HepG2 (cell line): Measurements from ENCODE around the gene VWA1.
"Not testable (repeated sequence)": the region's sequence is repeated elsewhere in the genome, so short reads cannot be mapped to it uniquely, and the experiment has no call there.

Experiments
- KMT2B ChIP-seq: IDR thresholded peaks from 2 replicates; pipeline ENCODE4 v1.6.1; 2016; ENCODE audit warnings: missing genetic modification reagents, missing compliant biosample characterization
- PBX2 ChIP-seq: IDR thresholded peaks from 2 replicates; pipeline ENCODE4 v1.6.1; 2016; ENCODE audit warnings: control low read depth
- POLR2A ChIP-seq, 2 experiments: IDR thresholded peaks; 2 replicates each; pipeline ENCODE4 v1.6.1; 2011; ENCODE audit warnings: low read depth in 2 of 2, low read length in 2 of 2, mild to moderate bottlenecking in 1 of 2, moderate library complexity in 1 of 2; ENCODE audit not compliant: insufficient read depth in 1 of 2
- SAP130 ChIP-seq: IDR thresholded peaks from 2 replicates; pipeline ENCODE4 v1.6.1; 2016; ENCODE audit warnings: low read depth
- SMAD1 ChIP-seq: sonication (generic); formaldehyde crosslinking; IDR thresholded peaks from 2 replicates; pipeline ENCODE4 v1.4.0; 2020; ENCODE audit warnings: missing genetic modification reagents, low read depth, mild to moderate bottlenecking, borderline replicate concordance
- SPEN ChIP-seq: sonication (generic); formaldehyde crosslinking; IDR thresholded peaks from 2 replicates; pipeline ENCODE4 v1.5.1; 2020; ENCODE audit warnings: low read depth, mild to moderate bottlenecking, missing genetic modification reagents
- TCF7 ChIP-seq: sonication (generic); IDR thresholded peaks from 2 replicates; pipeline ENCODE4 v1.6.1; 2016; ENCODE audit warnings: antibody characterized with exemption, low read depth
- ZFP1 ChIP-seq: IDR thresholded peaks from 2 replicates; pipeline ENCODE4 v1.6.1; 2016
- ZNF460 ChIP-seq: sonication (generic); formaldehyde crosslinking; IDR thresholded peaks from 2 replicates; pipeline ENCODE4 v1.5.1; 2020; ENCODE audit warnings: missing genetic modification reagents, mild to moderate bottlenecking, borderline replicate concordance
- TF ChIP-seq, protein P1 (sequence below): sonication (generic); formaldehyde crosslinking; IDR thresholded peaks from 2 replicates; pipeline ENCODE4 v1.5.0; 2020; ENCODE audit warnings: mild to moderate bottlenecking, missing genetic modification reagents, moderate library complexity
- TF ChIP-seq, protein P2 (sequence below), 2 experiments: sonication (generic) in 1 of 2; formaldehyde crosslinking in 1 of 2; IDR thresholded peaks; 2 replicates each; pipeline versions ENCODE4 v1.5.1 to v1.6.1; 2011 to 2020; ENCODE audit warnings: borderline replicate concordance in 1 of 2, low read depth in 1 of 2, low read length in 1 of 2, mild to moderate bottlenecking in 1 of 2, missing genetic modification reagents in 1 of 2, moderate library complexity in 1 of 2

DNA sequence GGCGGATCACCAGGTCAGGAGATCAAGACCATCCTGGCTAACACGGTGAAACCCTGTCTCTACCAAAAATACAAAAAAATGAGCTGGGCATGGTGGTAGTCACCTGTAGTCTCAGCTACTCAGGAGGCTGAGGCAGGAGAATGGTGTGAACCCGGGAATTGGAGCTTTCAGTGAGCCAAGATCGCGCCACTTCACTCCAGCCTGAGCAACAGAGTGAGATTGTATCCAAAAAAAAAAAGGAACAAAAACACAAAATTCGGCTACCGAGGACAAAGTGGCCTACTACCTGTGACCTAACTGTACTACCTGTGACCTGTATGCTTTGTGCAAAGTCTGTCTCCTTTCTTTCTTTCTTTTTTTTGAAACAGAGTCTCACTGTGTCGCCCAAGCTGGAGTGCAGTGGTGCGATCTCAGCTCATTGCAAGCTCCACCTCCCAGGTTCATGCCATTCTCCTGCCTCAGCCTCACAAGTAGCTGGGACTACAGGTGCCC lies 32.5 kb upstream of the VWA1 start:
- not testable (repeated sequence) for TF ChIP-seq TCF7; KMT2B; SMAD1 (CRISPR knock-in tag); POLR2A (IDR thresholded peaks at IDR 0.05; ENCODE audit: insufficient read depth in 1 of 2, low read depth in 2 of 2, low read length in 2 of 2); SAP130 (CRISPR knock-in tag); PBX2; ZNF460 (CRISPR knock-in tag); ZFP1 (CRISPR knock-in tag); SPEN (CRISPR knock-in tag)
- TF ChIP-seq, protein P1, sequence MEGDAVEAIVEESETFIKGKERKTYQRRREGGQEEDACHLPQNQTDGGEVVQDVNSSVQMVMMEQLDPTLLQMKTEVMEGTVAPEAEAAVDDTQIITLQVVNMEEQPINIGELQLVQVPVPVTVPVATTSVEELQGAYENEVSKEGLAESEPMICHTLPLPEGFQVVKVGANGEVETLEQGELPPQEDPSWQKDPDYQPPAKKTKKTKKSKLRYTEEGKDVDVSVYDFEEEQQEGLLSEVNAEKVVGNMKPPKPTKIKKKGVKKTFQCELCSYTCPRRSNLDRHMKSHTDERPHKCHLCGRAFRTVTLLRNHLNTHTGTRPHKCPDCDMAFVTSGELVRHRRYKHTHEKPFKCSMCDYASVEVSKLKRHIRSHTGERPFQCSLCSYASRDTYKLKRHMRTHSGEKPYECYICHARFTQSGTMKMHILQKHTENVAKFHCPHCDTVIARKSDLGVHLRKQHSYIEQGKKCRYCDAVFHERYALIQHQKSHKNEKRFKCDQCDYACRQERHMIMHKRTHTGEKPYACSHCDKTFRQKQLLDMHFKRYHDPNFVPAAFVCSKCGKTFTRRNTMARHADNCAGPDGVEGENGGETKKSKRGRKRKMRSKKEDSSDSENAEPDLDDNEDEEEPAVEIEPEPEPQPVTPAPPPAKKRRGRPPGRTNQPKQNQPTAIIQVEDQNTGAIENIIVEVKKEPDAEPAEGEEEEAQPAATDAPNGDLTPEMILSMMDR (CRISPR knock-in tag), result not testable (repeated sequence)
- TF ChIP-seq, protein P2, sequence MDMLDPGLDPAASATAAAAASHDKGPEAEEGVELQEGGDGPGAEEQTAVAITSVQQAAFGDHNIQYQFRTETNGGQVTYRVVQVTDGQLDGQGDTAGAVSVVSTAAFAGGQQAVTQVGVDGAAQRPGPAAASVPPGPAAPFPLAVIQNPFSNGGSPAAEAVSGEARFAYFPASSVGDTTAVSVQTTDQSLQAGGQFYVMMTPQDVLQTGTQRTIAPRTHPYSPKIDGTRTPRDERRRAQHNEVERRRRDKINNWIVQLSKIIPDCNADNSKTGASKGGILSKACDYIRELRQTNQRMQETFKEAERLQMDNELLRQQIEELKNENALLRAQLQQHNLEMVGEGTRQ (IDR thresholded peaks at IDR 0.05; ENCODE audit: low read depth, low read length), result not testable (repeated sequence)
- TF ChIP-seq, protein P2 (CRISPR knock-in tag; IDR thresholded peaks at IDR 0.05; ENCODE audit: borderline replicate concordance), result not testable (repeated sequence)
